ENCODE measurements around the gene CEP112. TPM values are rescaled to one million over a fixed set of nuclear protein-coding genes. Genes with fewer than 3 reads are reported as not detected.

The CEP112 gene
- total and polyA plus RNA-seq, 9 of the 15 experiments (the other 6 are each of a cell fraction or from before 2014, with no cell fraction given) = 0.84 TPM; not detected in 8

- ChIA-PET CTCF (ENCODE audit: low intra/inter-chr PET ratio) (no interaction called here), POLR2A (no interaction called here)
- Histone ChIP-seq H3K79me2 (ENCODE audit: control insufficient read depth, insufficient read depth, low read length) (no peaks in the 10 kb centered on the region), H3K9me1 (ENCODE audit: control insufficient read depth, insufficient read depth, low read length) (no peaks in the 10 kb centered on the region), H3K9ac (ENCODE audit: insufficient read depth in 1 of 2, low read depth in 2 of 2, low read length in 2 of 2) (no peak overlapping the region), H4K20me1 (replicated peaks; ENCODE audit: control insufficient read depth, insufficient read depth, low read length) (no peaks in the 10 kb centered on the region), H3K4me2 (ENCODE audit: insufficient read depth, low read length) (no peak overlapping the region), H3K27ac (ENCODE audit: extremely low read depth, low read depth, low read length) (no peak overlapping the region), H3K27me3 (ENCODE audit: control insufficient read depth in 2 of 2, insufficient read depth in 2 of 2, low read length in 2 of 2) (no peaks in the 10 kb centered on the region), H3K9me3 (replicated peaks; ENCODE audit: control insufficient read depth, insufficient read depth, low read depth, low read length) (no peaks in the 10 kb centered on the region), H3K4me1 (replicated peaks in 1 of 2; ENCODE audit: control insufficient read depth in 2 of 2, insufficient read depth in 2 of 2, low read length in 2 of 2) (no peaks in the 10 kb centered on the region), H3K36me3 (ENCODE audit: control insufficient read depth, insufficient read depth, low read length) (no peaks in the 10 kb centered on the region), H3K4me3 (no peak overlapping the region), H2AFZ (ENCODE audit: low read depth, low read length) (no peak overlapping the region)
- ATAC-seq (no peak), FAIRE-seq (peak; percentile 32), DNase-seq (ENCODE audit: extremely low read depth in 1 of 4, low spot score in 3 of 4) (no peak)
- in situ Hi-C loops (cut with MboI) (no loop called here), intact Hi-C loops (cut with micrococcal nuclease) (no loop called here)
- WGBS (ENCODE audit: insufficient coverage, low coverage, missing lambda C conversion rate) = 0% methylated on average over 1 of the region's 1 CpG
- BruUV-seq (replicated peaks) = no TSS peak
- no peak for TF ChIP-seq ZC3H4 (CRISPR knock-in tag; IDR thresholded peaks at IDR 0.05; ENCODE audit: borderline replicate concordance)
- TF ChIP-seq ZNF717 (CRISPR knock-in tag; IDR thresholded peaks at IDR 0.05) = no peak
- TF ChIP-seq U2AF2 (optimal IDR thresholded peaks at IDR 0.05; ENCODE audit: low read depth, low read length) = no peak
- no peak for TF ChIP-seq IRF9 (tag; IDR thresholded peaks at IDR 0.05)
- no peak for TF ChIP-seq ZHX1 (conservative IDR thresholded peaks at IDR 0.05; ENCODE audit: low read length)
These were observed 239.3 kb downstream of the CEP112 start for GRCh38 chr17:65952586-65952985.
